HEK293T (cell line): ENCODE results near the gene CACNA1C.

Experiments
- CTCF ChIA-PET: fragments of 350-600 bp; formaldehyde crosslinking; extraction: SDS; loops from one replicate; lab custom pipeline; 2021; ENCODE audit warnings: antibody characterized with exemption, inconsistent platforms; lab: Yijun Ruan, JAX
- POLR2A ChIA-PET: fragments of 350-600 bp; formaldehyde crosslinking; extraction: SDS; loops from one replicate; lab custom pipeline; 2020; ENCODE audit warnings: antibody characterized with exemption, inconsistent platforms; lab: Yijun Ruan, JAX
- DNase-seq: peaks from one replicate; pipeline ENCODE4 v3.0.0; 2012; ENCODE audit warnings: mixed read lengths; ENCODE audit errors: extremely low spot score
- ARNT ChIP-seq: fragments of 450-650 bp; IDR thresholded peaks from 2 replicates; pipeline ENCODE4 v1.6.1; 2017; ENCODE audit warnings: mild to moderate bottlenecking
- BHLHE40 ChIP-seq: fragments of 450-650 bp; IDR thresholded peaks from 2 replicates; pipeline ENCODE4 v1.6.1; 2016; ENCODE audit warnings: mild to moderate bottlenecking, moderate library complexity, borderline replicate concordance
- CTBP1 ChIP-seq: fragments of 450-650 bp; IDR thresholded peaks from 2 replicates; pipeline ENCODE4 v1.6.1; 2016; ENCODE audit warnings: borderline replicate concordance
- ELF4 ChIP-seq: fragments of 450-650 bp; IDR thresholded peaks from 2 replicates; pipeline ENCODE4 v1.6.1; 2017; ENCODE audit warnings: antibody characterized with exemption
- FOXA1 ChIP-seq: fragments of 450-650 bp; IDR thresholded peaks from 2 replicates; pipeline ENCODE4 v1.6.1; 2016; ENCODE audit warnings: mild to moderate bottlenecking
- FOXK2 ChIP-seq: fragments of 450-650 bp; IDR thresholded peaks from 2 replicates; pipeline ENCODE4 v1.6.1; 2016; ENCODE audit warnings: mild to moderate bottlenecking
- FOXM1 ChIP-seq: fragments of 450-650 bp; IDR thresholded peaks from 2 replicates; pipeline ENCODE4 v1.6.1; 2017; ENCODE audit warnings: mild to moderate bottlenecking, borderline replicate concordance
- HDGF ChIP-seq: fragments of 450-650 bp; IDR thresholded peaks from 2 replicates; pipeline ENCODE4 v1.6.1; 2017; ENCODE audit warnings: antibody characterized with exemption, borderline replicate concordance
- L3MBTL2 ChIP-seq: fragments of 450-650 bp; conservative IDR thresholded peaks from 2 replicates; pipeline ENCODE4 v1.6.1; 2016; ENCODE audit warnings: mild to moderate bottlenecking
- LEF1 ChIP-seq: fragments of 450-650 bp; IDR thresholded peaks from 2 replicates; pipeline ENCODE4 v1.6.1; 2017; ENCODE audit warnings: mild to moderate bottlenecking, borderline replicate concordance
- NFRKB ChIP-seq: fragments of 450-650 bp; IDR thresholded peaks from 2 replicates; pipeline ENCODE4 v1.6.1; 2016; ENCODE audit warnings: mild to moderate bottlenecking, moderate library complexity
- PKNOX1 ChIP-seq: fragments of 450-650 bp; IDR thresholded peaks from 2 replicates; pipeline ENCODE4 v1.6.1; 2016
- SP1 ChIP-seq: fragments of 450-650 bp; IDR thresholded peaks from 2 replicates; pipeline ENCODE4 v1.6.1; 2017
- SUZ12 ChIP-seq: fragments of 450-650 bp; IDR thresholded peaks from 2 replicates; pipeline ENCODE4 v1.6.1; 2016; ENCODE audit warnings: mild to moderate bottlenecking
- TARDBP ChIP-seq: fragments of 450-650 bp; IDR thresholded peaks from 2 replicates; pipeline ENCODE4 v1.6.1; 2016
- ZNF384 ChIP-seq: fragments of 450-650 bp; IDR thresholded peaks from 2 replicates; pipeline ENCODE4 v1.6.1; 2016

Gene CACNA1C

GRCh38 chr12:2574355-2574935 lies 521.7 kb downstream of the CACNA1C start:
- ChIA-PET CTCF (interaction anchor here (0.6 kb wide), 1 partner anchor 9 kb away, joined by 3 read pairs; no protein-coding TSS in a partner anchor), POLR2A (no interaction called here)
- no peak for DNase-seq
- no peak for TF ChIP-seq PKNOX1
- TF ChIP-seq FOXK2, result no peak
- TF ChIP-seq FOXA1, result no peak
- no peak for TF ChIP-seq L3MBTL2
- TF ChIP-seq FOXM1, result no peak
- no peak for TF ChIP-seq ELF4
- no peak for TF ChIP-seq SUZ12
- TF ChIP-seq TARDBP, result no peak
- TF ChIP-seq ARNT, result no peak
- TF ChIP-seq HDGF, result no peak
- TF ChIP-seq NFRKB, result no peak
- TF ChIP-seq BHLHE40, result no peak
- TF ChIP-seq ZNF384, result no peak
- TF ChIP-seq LEF1, result no peak
- no peak for TF ChIP-seq SP1
- no peak for TF ChIP-seq CTBP1

GRCh38 chr12:2575245-2575644 lies 522.5 kb downstream of the CACNA1C start:
- no peak for DNase-seq
- TF ChIP-seq PKNOX1, result no peak
- TF ChIP-seq BHLHE40, result no peak
- no peak for TF ChIP-seq L3MBTL2
- no peak for TF ChIP-seq HDGF
- no peak for TF ChIP-seq NFRKB
- no peak for TF ChIP-seq SP1
- TF ChIP-seq SUZ12, result no peak
- TF ChIP-seq FOXA1, result no peak
- TF ChIP-seq LEF1, result no peak
- TF ChIP-seq ZNF384, result no peak
- no peak for TF ChIP-seq FOXM1
- TF ChIP-seq ARNT, result no peak
- TF ChIP-seq TARDBP, result no peak
- no peak for TF ChIP-seq CTBP1
- TF ChIP-seq FOXK2, result no peak
- no peak for TF ChIP-seq ELF4
- ChIA-PET CTCF (interaction anchor here (0.6 kb wide), 1 partner anchor 8 kb away, joined by 3 read pairs; no protein-coding TSS in a partner anchor), POLR2A (interaction anchor here (0.6 kb wide), 1 partner anchor 10 kb away, joined by 3 read pairs; no protein-coding TSS in a partner anchor)

- DNase-seq, result no peak
- ChIA-PET CTCF (no interaction called here), POLR2A (no interaction called here)
- TF ChIP-seq SUZ12, result no peak
- no peak for TF ChIP-seq FOXK2
- TF ChIP-seq CTBP1, result no peak
- TF ChIP-seq BHLHE40, result no peak
- no peak for TF ChIP-seq NFRKB
- TF ChIP-seq ZNF384, result no peak
Measured at GRCh38 chr12:2578211-2578610, 525.4 kb downstream of the CACNA1C start.

GRCh38 chr12:2578772-2579171 lies 526.0 kb downstream of the CACNA1C start:
- TF ChIP-seq NFRKB (no peak), FOXA1 (no peak), ZNF384 (no peak), ELF4 (no peak), CTBP1 (no peak), PKNOX1 (no peak), HDGF (no peak), FOXM1 (no peak), LEF1 (no peak), TARDBP (no peak), FOXK2 (no peak), BHLHE40 (no peak)
- ChIA-PET POLR2A (no interaction called here), CTCF (no interaction called here)
- DNase-seq, result no peak

GRCh38 chr12:2580821-2581220 lies 528.0 kb downstream of the CACNA1C start:
- no peak for TF ChIP-seq PKNOX1
- ChIA-PET POLR2A (no interaction called here), CTCF (interaction anchor here (1.5 kb wide), 1 partner anchor 523 kb away, joined by 4 read pairs; no protein-coding TSS in a partner anchor)
- DNase-seq, result no peak
